CMK (cell line): Measurements from ENCODE around the gene PIANP.
"Not testable (repeated sequence)": the region's sequence is repeated elsewhere in the genome, so short reads cannot be mapped to it uniquely, and the experiment has no call there.

Experiments
- DNase-seq: peaks from one replicate; pipeline ENCODE4 v3.0.0-alpha.2; 2010; ENCODE audit warnings: low read depth

Gene PIANP

GRCh38 chr12:6700646-6701051 is at the start of gene PIANP:
Gene PIANP, minus strand, starts transcription at chr12:6700815. Its CDS starts 2,754 bp downstream, at chr12:6698061.
- DNase-seq = no peak

GRCh38 chr12:6748761-6749160 is 48.1 kb upstream of the PIANP start:
- no peak for DNase-seq

GRCh38 chr12:6747216-6747615 is 46.6 kb upstream of the PIANP start:
- no peak for DNase-seq

GRCh38 chr12:6745741-6746525 is 45.3 kb upstream of the PIANP start:
- no peak for DNase-seq

GRCh38 chr12:6743300-6743699 is 42.7 kb upstream of the PIANP start:
- DNase-seq = not testable (repeated sequence)

GRCh38 chr12:6742834-6743233 is 42.2 kb upstream of the PIANP start:
- no peak for DNase-seq

GRCh38 chr12:6742080-6742479 is 41.5 kb upstream of the PIANP start:
- DNase-seq = not testable (repeated sequence)

- DNase-seq = no peak
These were observed 36.1 kb upstream of the PIANP start for GRCh38 chr12:6736754-6737153.

GRCh38 chr12:6735448-6736191 is 35.0 kb upstream of the PIANP start:
- no peak for DNase-seq

- DNase-seq = no peak
These were observed 34.1 kb upstream of the PIANP start for GRCh38 chr12:6734506-6735387.

GRCh38 chr12:6730169-6730568 is 29.6 kb upstream of the PIANP start:
- DNase-seq = no peak

- no peak for DNase-seq
These were observed 28.6 kb upstream of the PIANP start for GRCh38 chr12:6729186-6729585.

- no peak for DNase-seq
These were observed 24.7 kb upstream of the PIANP start for GRCh38 chr12:6725350-6725749.

GRCh38 chr12:6724409-6724797 is 23.8 kb upstream of the PIANP start:
- no peak for DNase-seq

GRCh38 chr12:6723607-6724408 is 23.2 kb upstream of the PIANP start, which contains the start of gene COPS7A:
Gene COPS7A, plus strand, starts transcription at chr12:6724046. Its CDS starts 611 bp downstream, at chr12:6724657.
- DNase-seq = peak; percentile 96

GRCh38 chr12:6722863-6723262 is 22.2 kb upstream of the PIANP start:
- no peak for DNase-seq

GRCh38 chr12:6716874-6717437 is 16.3 kb upstream of the PIANP start:
- DNase-seq = no peak

- not testable (repeated sequence) for DNase-seq
These were observed 15.6 kb upstream of the PIANP start for GRCh38 chr12:6716031-6716873.

GRCh38 chr12:6708960-6709394 is 8.4 kb upstream of the PIANP start:
- DNase-seq = no peak

- DNase-seq = not testable (repeated sequence)
These were observed 7.7 kb upstream of the PIANP start for GRCh38 chr12:6708351-6708750.
